Lower leg skin (tissue), 4 donors: ENCODE results near the gene TMPRSS6. TPM values are rescaled to one million over a fixed set of nuclear protein-coding genes. Genes with fewer than 3 reads are reported as not detected.
A peak's percentile ranks its signal among the peaks of the same experiment; 100 is the strongest.

Experiments
- DNase-seq, 2 donors: peaks; one replicate each; pipeline ENCODE4 v3.0.0-alpha.2; 2019; ENCODE audit warnings: low spot score in 2 of 2
- H3K4me3 ChIP-seq: fragments of 200-600 bp; sonication (generic); 2 replicates; pipeline ENCODE4 v1.5.1; 2017; ENCODE audit warnings: mild to moderate bottlenecking, low read depth; ENCODE audit not compliant: poor library complexity, severe bottlenecking
- CTCF ChIP-seq, 3 donors: fragments of 450-650 bp; IDR thresholded peaks; one replicate each; pipeline ENCODE4 v1.5.1; 2016; ENCODE audit warnings: antibody characterized with exemption in 3 of 3, mild to moderate bottlenecking in 3 of 3, moderate library complexity in 2 of 3
- POLR2A ChIP-seq, 2 donors: fragments of 450-650 bp; IDR thresholded peaks; one replicate each; pipeline ENCODE4 v1.6.1; 2016 to 2017; ENCODE audit warnings: antibody characterized with exemption in 2 of 2, mild to moderate bottlenecking in 1 of 2, moderate library complexity in 1 of 2
- WGBS, 2 donors: methylation state at CpG; one replicate each; pipeline ENCODE4 v1.1.5; 2018; 5-methylcytosine and 5-hydroxymethylcytosine counted together
- intact Hi-C: fragments of 100-400 bp; cut with DNase I; formaldehyde crosslinking; loops from one replicate; pipeline ENCODE4 v1.15.0; 2023; ENCODE audit warnings: low total_unique reads
- total RNA-seq, 4 donors: library from RNA; depleted of rRNA; stranded (reverse); fragments of >200 nt; gene quantifications; one replicate each; pipeline ENCODE4 v1.1.0, GENCODE V29; 2016

Gene TMPRSS6
- total RNA-seq, 4 donors from 2014 or later = 0.65 to 7.5 (median 2.8) TPM

- WGBS, 2 donors = 86 to 97% methylated on average over 7 of the region's 7 CpGs
- intact Hi-C loops = no loop called here
- TF ChIP-seq CTCF (IDR thresholded peaks at IDR 0.05) (no peak), POLR2A (IDR thresholded peaks at IDR 0.05) (no peak)
- DNase-seq = no peak
- H3K4me3 ChIP-seq = no peak overlapping the region
Measured at GRCh38 chr22:37123649-37124048, 14.1 kb upstream of the TMPRSS6 start.

DNA sequence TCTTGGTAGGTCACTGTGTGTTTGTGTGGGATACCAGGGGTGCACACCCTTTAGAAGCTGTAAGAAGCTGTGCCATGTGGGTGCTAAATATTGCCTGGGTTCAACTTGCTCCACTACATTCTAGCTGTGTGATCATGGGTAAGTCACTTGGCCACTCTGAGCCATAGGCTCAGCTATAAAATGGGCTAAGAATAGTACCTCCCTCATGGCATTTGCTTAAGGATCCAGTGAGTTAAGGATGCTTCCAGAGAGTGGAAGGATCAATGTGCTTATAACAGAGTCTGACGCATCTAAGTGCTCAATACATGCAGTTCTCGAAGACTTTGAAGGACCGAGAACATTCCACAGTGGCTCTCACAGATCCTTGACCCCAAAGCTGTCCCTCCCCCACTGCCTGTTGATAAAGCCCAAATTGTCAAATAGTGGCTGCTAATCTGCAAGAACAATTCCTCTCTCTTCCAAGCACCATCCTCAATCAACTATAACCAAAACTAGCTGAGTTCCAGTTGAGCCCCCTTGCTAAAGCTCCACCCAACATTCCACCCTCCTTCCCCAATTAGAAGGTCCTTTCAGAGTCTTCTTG, 13.2 kb upstream of the TMPRSS6 start:
- H3K4me3 ChIP-seq = no peak overlapping the region
- TF ChIP-seq CTCF (IDR thresholded peaks at IDR 0.05) (no peak), POLR2A (IDR thresholded peaks at IDR 0.05) (no peak)
- no peak for DNase-seq
- intact Hi-C loops = no loop called here
- WGBS, 2 donors = 83 to 92% methylated on average over 3 of the region's 3 CpGs

- DNase-seq = peak in 1 of 2 donors; percentile 91
- intact Hi-C loops = no loop called here
- no peak for TF ChIP-seq POLR2A (IDR thresholded peaks at IDR 0.05)
- no peak for TF ChIP-seq CTCF (IDR thresholded peaks at IDR 0.05)
- WGBS, 2 donors = 18% methylated on average over 15 of the region's 15 CpGs
- H3K4me3 ChIP-seq = no peak overlapping the region
Measured at GRCh38 chr22:37121887-37122591, 12.5 kb upstream of the TMPRSS6 start.

DNA sequence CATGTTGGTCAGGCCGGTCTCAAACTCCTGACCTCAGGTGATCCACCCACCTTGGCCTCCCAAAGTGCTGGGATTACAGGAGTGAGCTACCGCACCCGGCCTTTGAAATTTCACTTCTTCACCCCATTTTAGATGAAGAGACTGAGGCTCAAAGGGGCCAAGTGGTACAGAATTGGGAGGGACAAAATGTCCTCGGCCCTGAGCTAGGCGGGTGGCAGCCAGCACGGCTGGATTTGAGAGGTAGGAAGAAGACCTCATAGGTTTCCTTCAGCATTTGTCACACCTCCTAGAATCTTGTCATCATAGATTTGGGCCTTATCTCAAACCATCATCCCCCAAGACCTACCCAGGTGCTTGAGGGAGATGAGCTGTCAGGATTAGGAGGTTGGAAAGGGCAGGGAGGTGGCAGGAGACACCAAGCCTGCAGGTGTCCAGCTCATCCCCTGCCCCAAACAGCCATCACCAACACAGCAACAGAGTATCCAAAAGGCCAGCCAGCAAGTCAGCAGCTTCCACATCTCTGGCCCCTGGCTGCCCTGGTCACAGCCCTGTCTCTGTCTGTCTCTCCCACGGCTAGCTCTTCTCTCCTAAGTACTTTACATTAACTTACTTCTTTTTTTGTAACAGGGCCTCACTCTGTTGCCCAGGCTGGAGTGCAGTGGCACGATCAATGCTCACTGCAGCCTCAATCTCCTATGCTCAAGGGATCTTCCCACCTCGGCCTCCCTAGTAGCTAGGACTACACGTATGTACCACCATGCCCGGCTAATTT, 11.2 kb upstream of the TMPRSS6 start:
- intact Hi-C loops = no loop called here
- H3K4me3 ChIP-seq = no peak overlapping the region
- no peak for DNase-seq
- TF ChIP-seq POLR2A (IDR thresholded peaks at IDR 0.05) (no peak), CTCF (IDR thresholded peaks at IDR 0.05) (no peak)
- 89 to 92% methylated on average over 11 of the region's 11 CpGs for WGBS, 2 donors

DNA sequence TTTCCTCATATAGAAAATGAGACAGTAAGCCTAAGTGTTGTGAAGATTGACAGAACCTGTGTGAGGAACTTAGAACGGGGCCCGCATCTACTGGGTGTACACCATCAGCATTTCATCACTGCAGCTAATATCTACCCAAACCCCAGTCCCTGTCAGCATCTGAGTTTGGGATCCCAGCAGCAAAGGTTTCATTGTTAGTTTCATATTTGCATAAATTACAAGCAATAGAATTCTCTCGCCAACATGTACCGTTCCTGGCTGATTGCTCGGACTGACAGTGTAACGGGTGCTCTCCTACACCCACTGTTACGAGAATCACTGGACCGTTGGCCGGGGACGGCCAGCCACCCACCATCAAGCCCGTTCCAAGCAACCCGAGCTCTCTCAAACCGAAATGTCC, 10.4 kb upstream of the TMPRSS6 start:
- TF ChIP-seq CTCF (IDR thresholded peaks at IDR 0.05) (no peak), POLR2A (IDR thresholded peaks at IDR 0.05) (no peak)
- intact Hi-C loops = no loop called here
- 88 to 91% methylated on average over 13 of the region's 13 CpGs for WGBS, 2 donors
- H3K4me3 ChIP-seq = no peak overlapping the region
- DNase-seq = no peak
